SU-DHL-6 (cell line): ENCODE measurements around the gene HELZ.

ENCODE experiments used
- CTCF ChIP-seq: fragments of 200-600 bp; sonication (generic); IDR thresholded peaks from one replicate; pipeline ENCODE4 v1.5.1; 2017; ENCODE audit warnings: antibody characterized with exemption, mild to moderate bottlenecking, low read length, moderate library complexity; ENCODE audit not compliant: insufficient read depth, poor library complexity, severe bottlenecking
- EZH2phosphoT487 ChIP-seq: fragments of 200-600 bp; sonication (generic), shearing (Covaris generic); conservative IDR thresholded peaks from 2 replicates; pipeline ENCODE4 v1.6.1; 2018; ENCODE audit warnings: mild to moderate bottlenecking, antibody characterized with exemption, low read length, moderate library complexity, mixed read lengths

DNA sequence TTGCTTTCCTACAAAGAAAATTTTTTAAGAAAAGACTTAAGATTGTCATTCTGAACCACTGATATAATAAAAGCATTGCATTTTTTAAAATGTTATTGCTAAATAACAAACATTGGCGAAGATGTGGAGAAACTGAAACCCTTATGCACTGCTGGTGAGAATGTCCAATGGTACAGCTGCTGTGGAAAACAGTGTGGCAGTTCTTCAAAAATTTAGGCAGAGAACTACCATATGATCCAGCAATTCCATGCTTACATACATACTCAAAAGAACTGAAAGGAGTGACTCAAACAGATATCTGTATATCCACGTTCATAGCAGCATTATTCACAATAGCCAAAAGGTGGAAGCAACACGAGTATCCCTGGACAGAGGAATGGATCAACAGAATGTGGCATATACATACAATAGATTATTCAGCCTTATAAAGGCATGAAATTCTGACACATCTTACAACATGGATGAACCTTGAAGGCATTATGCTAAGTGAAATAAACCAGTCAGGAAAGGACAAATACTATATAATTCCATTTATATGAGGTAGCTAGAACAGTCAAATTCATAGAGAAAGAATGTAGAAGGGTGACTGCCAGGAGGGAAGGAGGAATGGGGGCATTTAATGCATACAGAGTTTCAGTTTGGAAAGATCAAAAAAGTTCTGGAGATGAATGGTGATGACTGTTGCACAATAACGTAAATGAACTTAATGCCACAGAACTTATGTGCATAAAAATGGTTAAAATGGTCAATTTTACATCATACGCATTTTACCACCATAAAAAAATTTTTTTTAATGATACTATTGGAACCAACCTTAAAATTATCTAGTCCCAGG lies 108.6 kb downstream of the HELZ start:
- no peak for TF ChIP-seq CTCF
- no peak for TF ChIP-seq EZH2phosphoT487
